Body of pancreas (tissue), 4 donors: ENCODE data around the gene TMEM8B. TPM values are rescaled to one million over a fixed set of nuclear protein-coding genes. Genes with fewer than 3 reads are reported as not detected.

Source experiments
- ATAC-seq: fragments of 150-250 bp; one replicate; pipeline ENCODE4 v1.9.1; 2016
- DNase-seq, 4 donors: peaks; one replicate each; pipeline ENCODE4 v3.0.0-alpha.2; 2019
- H3K27ac ChIP-seq, 4 donors: fragments of 200-600 bp; sonication (generic); 1 replicate in 3 of 4; 2 replicates in 1 of 4; pipeline versions ENCODE4 v1.5.1 to v1.6.1; 2016 to 2019; ENCODE audit warnings: mild to moderate bottlenecking in 1 of 4, mixed read lengths in 1 of 4, moderate library complexity in 1 of 4
- H3K27me3 ChIP-seq, 2 donors: fragments of 200-600 bp; sonication (generic); one replicate each; pipeline ENCODE4 v1.6.0; 2016; ENCODE audit warnings: mild to moderate bottlenecking in 1 of 2
- H3K36me3 ChIP-seq, 2 donors: fragments of 200-600 bp; sonication (generic); replicated peaks in 1 of 2; 2 replicates each; pipeline ENCODE4 v1.5.1; 2016; ENCODE audit warnings: low read depth in 2 of 2; ENCODE audit not compliant: insufficient read depth in 1 of 2
- H3K4me1 ChIP-seq: fragments of 200-600 bp; sonication (generic); one replicate; pipeline ENCODE4 v1.6.0; 2016
- H3K4me3 ChIP-seq, 2 donors: fragments of 200-600 bp; sonication (generic); 1 replicate in 1 of 2; 2 replicates in 1 of 2; pipeline ENCODE4 v1.5.1; 2016 to 2019
- H3K9me3 ChIP-seq, 3 donors: fragments of 200-600 bp; sonication (generic); 1 replicate in 2 of 3; 2 replicates in 1 of 3; pipeline ENCODE4 v1.5.1; 2016
- CTCF ChIP-seq, 7 experiments: fragments of 450-650 bp in 4 of 7; fragments of 200-600 bp in 3 of 7; sonication (generic) in 3 of 7; IDR thresholded peaks; one replicate each; pipeline ENCODE4 v1.5.1; 2016 to 2019; ENCODE audit warnings: antibody characterized with exemption in 7 of 7
- POLR2A ChIP-seq, 3 donors: fragments of 450-650 bp; IDR thresholded peaks; one replicate each; pipeline ENCODE4 v1.6.1; 2016; ENCODE audit warnings: antibody characterized with exemption in 3 of 3, mild to moderate bottlenecking in 2 of 3
- WGBS, 2 donors: methylation state at CpG; one replicate each; pipeline ENCODE4 v1.1.5; 2017; 5-methylcytosine and 5-hydroxymethylcytosine counted together
- intact Hi-C: fragments of 100-400 bp; cut with DNase I; formaldehyde crosslinking; loops from one replicate; pipeline ENCODE4 v1.15.1; 2023
- total RNA-seq, 2 donors: library from RNA; depleted of rRNA; stranded (reverse); fragments of >200 nt; gene quantifications; one replicate each; pipeline ENCODE4 v1.1.0, GENCODE V29; 2016

TMEM8B gene
- total RNA-seq, 2 donors from 2014 or later, result 7.3 to 7.9 TPM

GRCh38 chr9:35842020-35842745 is 13.2 kb downstream of the TMEM8B start:
- Histone ChIP-seq H3K9me3 (no peaks in the 10 kb centered on the region), H3K36me3 (no peaks in the 10 kb centered on the region), H3K27ac (no peak overlapping the region), H3K4me1 (peaks cover 13% of the 10 kb centered on the region), H3K4me3 (no peak overlapping the region), H3K27me3 (no peaks in the 10 kb centered on the region)
- DNase-seq, result no peak
- intact Hi-C loops, result no loop called here
- WGBS, 2 donors, result 93 to 95% methylated on average over 13 to 17 of the region's 17 CpGs
- no peak for TF ChIP-seq POLR2A (IDR thresholded peaks at IDR 0.05)
- no peak for TF ChIP-seq CTCF (IDR thresholded peaks at IDR 0.05)
- no peak for ATAC-seq

- intact Hi-C loops, result no loop called here
- Histone ChIP-seq H3K9me3 (no peaks in the 10 kb centered on the region), H3K36me3 (no peaks in the 10 kb centered on the region), H3K4me3 (no peak overlapping the region), H3K4me1 (peaks cover 13% of the 10 kb centered on the region), H3K27me3 (no peaks in the 10 kb centered on the region), H3K27ac (no peak overlapping the region)
- no peak for ATAC-seq
- no peak for DNase-seq
- 77 to 92% methylated on average over 3 of the region's 3 CpGs for WGBS, 2 donors
- TF ChIP-seq POLR2A (IDR thresholded peaks at IDR 0.05) (no peak), CTCF (IDR thresholded peaks at IDR 0.05) (no peak)
These were observed 13.8 kb downstream of the TMEM8B start for GRCh38 chr9:35842795-35843194.

- Histone ChIP-seq H3K4me1 (peaks cover 13% of the 10 kb centered on the region), H3K27ac (peak overlapping the region in 2 of 4 donors; percentile 35 to 36), H3K9me3 (no peaks in the 10 kb centered on the region), H3K36me3 (no peaks in the 10 kb centered on the region), H3K27me3 (no peaks in the 10 kb centered on the region), H3K4me3 (no peak overlapping the region)
- intact Hi-C loops, result no loop called here
- DNase-seq (peak; percentile 32 to 83 (median 54)), ATAC-seq (peak; percentile 57)
- TF ChIP-seq CTCF (IDR thresholded peaks at IDR 0.05) (no peak), POLR2A (IDR thresholded peaks at IDR 0.05) (no peak)
- WGBS, 2 donors, result 46 to 57% methylated on average over 7 of the region's 7 CpGs
These were observed 15.7 kb downstream of the TMEM8B start for GRCh38 chr9:35844628-35845270.

GRCh38 chr9:35845824-35846771 is 17.1 kb downstream of the TMEM8B start:
- ATAC-seq (no peak), DNase-seq (peak in 1 of 4 donors; percentile 38)
- Histone ChIP-seq H3K27me3 (no peaks in the 10 kb centered on the region), H3K27ac (no peak overlapping the region), H3K36me3 (no peaks in the 10 kb centered on the region), H3K4me1 (peaks cover 13% of the 10 kb centered on the region), H3K9me3 (no peaks in the 10 kb centered on the region), H3K4me3 (no peak overlapping the region)
- WGBS, 2 donors, result 61 to 85% methylated on average over 23 to 53 of the region's 53 CpGs
- TF ChIP-seq POLR2A (IDR thresholded peaks at IDR 0.05), result no peak
- TF ChIP-seq CTCF (IDR thresholded peaks at IDR 0.05), result no peak
- intact Hi-C loops, result no loop called here
